ENCODE results near the gene LRIT3. TPM values are rescaled to one million over a fixed set of nuclear protein-coding genes. Genes with fewer than 3 reads are reported as not detected.

The LRIT3 gene
- total and polyA plus RNA-seq, 2 of the 8 experiments (the other 6 are each of a cell fraction or from before 2014, with no cell fraction given): 0.11 TPM; not detected in 1

Other genes with a start within 250 kb of the LRIT3 start
- gene CASP6, start 144.7 kb upstream of the LRIT3 start, total RNA-seq (2021; fragmentation: NEBNext Ultra II Directional; extraction: Animal tissue kit (Norgen Biotek cat#: 25700)): 29.5 and 36.4 TPM in 2 replicates
- gene CASP6, start 144.7 kb upstream of the LRIT3 start, polyA plus RNA-seq (2011; rRNA removed): 21.7 and 35.1 TPM in 2 replicates
- gene PLA2G12A, start 118.0 kb upstream of the LRIT3 start, total RNA-seq (2021; fragmentation: NEBNext Ultra II Directional; extraction: Animal tissue kit (Norgen Biotek cat#: 25700)): 47.2 and 49.9 TPM in 2 replicates
- 26.6 and 44.3 TPM in 2 replicates for gene PLA2G12A, start 118.0 kb upstream of the LRIT3 start, polyA plus RNA-seq (2011; rRNA removed)
- not detected in 2 replicates for gene CFI, start 46.1 kb upstream of the LRIT3 start, total RNA-seq (2021; fragmentation: NEBNext Ultra II Directional; extraction: Animal tissue kit (Norgen Biotek cat#: 25700))
- not detected in 2 replicates for gene CFI, start 46.1 kb upstream of the LRIT3 start, polyA plus RNA-seq (2011; rRNA removed)
- gene GAR1, start 32.3 kb upstream of the LRIT3 start, total RNA-seq (2021; fragmentation: NEBNext Ultra II Directional; extraction: Animal tissue kit (Norgen Biotek cat#: 25700)): 37.5 and 37.9 TPM in 2 replicates
- gene GAR1, start 32.3 kb upstream of the LRIT3 start, polyA plus RNA-seq (2011; rRNA removed): 9.4 and 14.5 TPM in 2 replicates
- gene RRH, start 20.1 kb upstream of the LRIT3 start, total RNA-seq (2021; fragmentation: NEBNext Ultra II Directional; extraction: Animal tissue kit (Norgen Biotek cat#: 25700)): not detected in 2 replicates
- gene RRH, start 20.1 kb upstream of the LRIT3 start, polyA plus RNA-seq (2011; rRNA removed): 0.19 and 0.38 TPM in 2 replicates
- 1.4 and 2.6 TPM in 2 replicates for gene EGF, start 64.8 kb downstream of the LRIT3 start, total RNA-seq (2021; fragmentation: NEBNext Ultra II Directional; extraction: Animal tissue kit (Norgen Biotek cat#: 25700))
- gene EGF, start 64.8 kb downstream of the LRIT3 start, polyA plus RNA-seq (2011; rRNA removed): 1.5 and 2.4 TPM in 2 replicates

Data from H1 (cell line).